SW480 (cell line): ENCODE results near the gene FAM169A.
"Not testable (repeated sequence)": the region's sequence is repeated elsewhere in the genome, so short reads cannot be mapped to it uniquely, and the experiment has no call there.

Source experiments
- DNase-seq: peaks from one replicate; pipeline ENCODE4 v3.0.0-alpha.2; 2016; ENCODE audit warnings: low spot score

FAM169A gene

DNA sequence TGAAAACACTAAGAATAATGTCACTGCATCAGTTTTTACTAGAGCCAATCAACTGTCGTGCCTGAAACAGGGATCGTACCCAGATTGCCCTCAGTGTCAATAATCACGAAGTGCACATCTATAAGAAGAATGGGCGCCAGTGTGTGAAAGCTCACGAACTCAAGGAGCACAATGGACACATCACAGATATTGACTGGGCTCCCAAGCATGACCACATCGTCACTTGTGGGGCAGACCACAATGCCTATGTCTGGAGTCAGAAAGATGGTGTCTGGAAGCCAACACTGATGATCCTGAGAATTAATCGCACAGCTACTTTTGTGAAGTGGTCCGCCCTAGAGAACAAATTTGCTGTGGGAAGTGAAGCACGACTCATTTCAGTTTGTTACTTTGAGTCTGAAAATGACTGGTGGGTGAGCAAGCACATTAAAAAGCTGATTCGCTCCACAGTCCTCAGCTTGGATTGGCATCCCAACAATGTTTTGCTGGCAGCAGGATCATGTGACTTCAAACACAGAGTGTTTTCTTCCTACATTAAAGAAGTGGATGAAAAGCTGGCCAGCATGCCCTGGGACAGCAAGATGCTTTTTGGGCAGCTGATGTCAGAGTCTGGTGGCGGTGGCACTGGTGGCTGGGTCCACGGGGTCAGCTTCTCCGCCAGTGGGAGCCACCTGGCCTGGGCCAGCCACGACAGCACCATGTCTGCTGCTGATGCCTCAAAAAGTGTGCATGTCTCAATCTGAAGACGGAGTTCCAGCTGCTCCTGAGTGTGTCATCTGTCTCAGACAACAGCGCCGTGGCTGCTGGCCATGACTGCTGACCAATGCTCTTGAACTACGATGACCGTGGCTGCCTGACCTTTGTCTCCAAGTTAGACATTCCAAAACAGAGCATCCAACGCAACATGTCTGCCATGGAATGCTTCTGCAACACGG lies 66.9 kb downstream of the FAM169A start:
- no peak for DNase-seq

DNA sequence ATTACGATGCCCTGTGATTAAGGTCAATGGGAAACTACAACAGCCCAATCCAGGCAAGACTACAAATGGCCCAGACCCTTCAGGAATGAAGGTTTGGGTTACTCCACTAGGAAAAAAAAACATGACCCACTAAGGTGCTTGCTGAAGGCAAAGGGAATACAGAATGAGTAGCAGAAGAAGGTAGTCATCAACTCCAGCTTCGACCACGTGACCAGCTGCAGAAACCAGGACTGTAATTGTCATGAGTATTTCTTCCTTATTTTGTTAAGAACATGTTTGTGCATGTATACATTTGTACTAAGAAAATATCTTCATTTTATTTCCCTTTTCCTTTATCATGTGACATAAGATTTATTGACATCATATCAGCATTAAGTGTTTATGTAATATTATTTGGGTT lies 74.5 kb downstream of the FAM169A start:
- DNase-seq: not testable (repeated sequence)

DNA sequence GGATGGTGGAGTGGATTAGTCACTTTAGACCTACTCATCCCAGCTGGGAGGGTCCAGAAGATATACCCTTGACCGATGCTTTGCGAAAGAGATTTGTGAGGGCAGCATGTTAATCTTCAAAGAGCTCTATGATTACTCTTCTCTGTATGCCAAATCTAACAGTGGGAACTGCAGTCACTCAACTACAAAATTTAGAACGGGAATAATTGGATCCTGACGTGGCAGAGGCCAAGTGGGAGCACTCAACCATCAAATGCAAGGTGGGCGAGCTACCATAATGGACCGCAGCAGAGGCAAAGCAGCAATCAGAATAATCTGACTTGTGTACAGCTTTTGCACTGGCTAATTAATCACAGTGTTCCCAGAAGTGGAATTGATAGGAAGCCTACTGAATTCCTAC lies 78.8 kb downstream of the FAM169A start:
- DNase-seq: no peak

DNA sequence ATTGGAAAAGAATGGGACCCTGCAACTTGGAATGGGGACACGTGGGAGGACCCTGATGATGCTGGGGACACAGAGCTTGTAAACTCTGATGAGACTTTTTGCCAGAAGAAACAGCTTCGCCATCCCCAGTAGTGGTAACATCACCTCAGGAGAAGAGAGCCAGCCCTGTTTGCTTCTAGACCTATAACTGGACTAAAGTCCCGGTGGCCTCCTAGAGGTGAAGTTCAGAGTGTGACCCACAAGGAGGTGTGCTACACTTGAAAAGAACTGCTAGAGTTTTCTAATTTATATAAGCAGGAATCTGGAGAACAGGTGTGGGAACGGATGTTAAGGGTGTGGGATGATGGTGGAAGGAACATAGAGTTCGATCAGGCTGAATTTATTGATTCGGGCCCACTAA lies 79.3 kb downstream of the FAM169A start:
- DNase-seq: no peak

DNA sequence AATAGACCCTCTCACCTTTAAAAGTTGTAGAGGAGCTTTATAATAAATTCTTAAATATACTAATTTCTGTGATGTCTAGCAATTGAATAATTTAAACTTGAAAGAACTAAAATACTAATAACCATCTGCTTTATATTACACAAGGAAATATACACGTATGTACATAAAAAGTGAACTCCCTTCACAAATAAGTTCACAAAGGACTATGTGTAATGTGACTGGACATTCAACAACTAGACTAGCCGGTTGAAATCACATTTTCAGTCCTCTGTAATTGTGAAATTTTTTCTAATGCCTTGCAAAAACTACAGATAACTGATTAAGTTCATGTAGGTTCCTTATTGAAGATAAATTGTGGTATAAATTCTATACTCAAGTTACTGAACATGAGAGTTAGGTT lies 87.6 kb downstream of the FAM169A start:
- no peak for DNase-seq

DNA sequence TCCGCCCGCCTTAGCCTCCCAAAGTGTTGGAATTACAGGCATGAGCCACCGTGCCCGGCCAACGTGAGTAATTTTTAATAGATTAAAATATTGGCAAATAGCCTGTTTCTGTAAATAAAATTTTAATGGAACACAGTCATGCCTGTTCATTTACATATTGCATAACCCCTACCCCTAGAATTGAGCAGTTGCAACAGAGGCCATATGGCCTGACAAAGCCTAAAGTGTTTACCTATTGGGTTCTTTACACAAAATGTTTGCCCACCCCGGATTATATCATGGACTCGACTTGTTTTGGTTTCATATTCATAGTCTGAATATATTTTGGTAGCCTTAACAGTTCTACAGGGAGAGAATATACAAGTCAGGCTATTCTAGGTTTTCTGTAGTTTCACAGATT lies 93.8 kb downstream of the FAM169A start:
- no peak for DNase-seq

DNA sequence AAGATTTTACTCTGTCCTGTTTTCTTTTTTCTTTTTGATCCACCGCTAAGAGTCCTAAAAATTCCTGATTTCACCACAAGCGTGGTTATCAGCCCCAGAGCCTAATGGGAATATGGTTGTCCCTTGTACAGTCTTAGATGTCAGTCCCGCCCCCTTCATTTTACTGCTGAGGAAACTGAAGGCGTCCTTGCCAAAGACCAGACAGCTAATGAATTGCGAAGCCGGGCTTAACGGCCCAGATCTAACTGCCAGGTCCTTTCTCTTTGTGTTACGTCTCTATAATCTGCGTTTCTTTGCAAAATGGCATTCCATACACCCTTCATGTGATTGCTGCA lies 98.6 kb downstream of the FAM169A start:
- DNase-seq: peak; percentile 48

DNA sequence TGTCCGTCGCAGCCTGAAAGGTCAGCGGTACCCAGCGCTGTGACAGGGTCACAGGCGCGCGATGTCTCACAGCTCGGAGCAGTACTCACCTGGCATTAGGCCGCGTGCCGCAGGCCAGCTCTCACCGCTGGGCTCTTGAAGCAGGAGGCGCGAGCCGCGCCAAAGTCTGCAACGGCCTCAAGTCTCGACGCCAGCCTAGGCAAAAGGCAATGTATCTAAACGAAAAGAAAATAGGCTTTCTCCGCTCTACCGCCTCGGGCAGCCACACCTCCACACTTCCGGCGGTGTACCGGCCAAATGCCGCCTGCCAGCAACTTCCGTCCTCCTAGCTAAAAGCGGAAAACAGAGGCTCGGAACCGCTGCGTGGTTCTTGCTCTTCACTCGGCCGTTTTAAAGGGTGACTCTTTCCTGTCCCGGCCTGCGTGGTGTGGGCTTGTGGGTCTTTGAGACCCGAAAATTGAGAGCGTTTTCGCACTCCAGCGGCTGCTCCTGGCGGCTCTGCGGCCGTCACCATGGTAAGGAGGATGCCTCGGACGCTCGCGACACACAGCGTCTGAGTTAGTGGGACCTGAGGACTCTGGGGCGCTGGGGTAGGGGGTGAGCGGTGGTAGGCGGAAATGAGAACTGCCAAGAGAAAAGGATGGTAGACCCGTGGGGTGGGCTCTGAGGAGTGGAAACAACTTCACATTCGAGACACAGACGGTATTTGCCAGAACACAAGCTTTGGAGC lies 99.2 kb downstream of the FAM169A start, which contains the start of the genes GFM2 and NSA2:
Gene GFM2 (minus strand): TSS at position 269 of the 730 bp plus-strand sequence. CDS start 3,375 bp downstream, outside the sequence.
Gene NSA2 (plus strand): TSS at position 401 of the 730 bp plus-strand sequence. CDS start 112 bp downstream, at position 513.
- DNase-seq: peak; percentile 90

DNA sequence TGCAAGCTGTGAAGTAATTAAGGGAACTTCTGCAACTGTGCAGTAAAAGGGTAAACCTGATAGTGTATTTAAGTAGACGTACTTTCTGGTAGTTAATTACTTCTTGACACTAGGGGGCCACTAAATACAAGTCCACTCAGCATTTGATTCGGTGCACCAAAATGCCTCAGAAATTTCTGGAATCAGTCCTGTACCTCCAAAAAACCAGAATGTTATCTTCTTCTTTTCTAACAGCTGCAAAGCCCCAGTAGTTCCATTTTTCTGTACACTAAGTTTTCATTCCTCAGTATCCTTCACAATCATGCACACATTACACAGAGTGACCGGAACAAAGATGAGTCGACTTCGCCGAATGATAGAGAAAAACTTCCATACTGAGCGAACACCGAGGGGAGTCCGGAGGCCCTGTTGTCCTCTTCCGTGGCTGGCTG lies 99.8 kb downstream of the FAM169A start:
- DNase-seq: peak; percentile 73

DNA sequence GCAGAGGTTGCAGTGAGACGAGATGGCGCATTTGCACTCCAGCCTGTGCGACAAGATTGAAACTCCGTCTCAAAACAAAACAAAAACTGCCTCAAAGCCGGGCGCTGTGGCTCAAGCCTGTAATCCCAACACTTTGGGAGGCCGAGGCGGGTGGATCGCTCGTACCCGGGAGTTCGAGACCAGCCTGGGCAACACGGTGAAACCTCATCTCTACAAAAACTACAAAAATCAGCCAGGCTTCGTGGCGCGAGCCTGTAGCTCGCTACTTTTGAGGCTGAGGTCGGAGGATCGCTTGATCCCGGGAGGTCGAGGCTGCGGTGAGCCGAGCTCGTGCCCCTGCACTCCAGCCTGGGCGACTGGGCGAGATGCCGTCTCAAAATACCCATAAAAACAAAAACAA lies 100.3 kb downstream of the FAM169A start:
- no peak for DNase-seq

DNA sequence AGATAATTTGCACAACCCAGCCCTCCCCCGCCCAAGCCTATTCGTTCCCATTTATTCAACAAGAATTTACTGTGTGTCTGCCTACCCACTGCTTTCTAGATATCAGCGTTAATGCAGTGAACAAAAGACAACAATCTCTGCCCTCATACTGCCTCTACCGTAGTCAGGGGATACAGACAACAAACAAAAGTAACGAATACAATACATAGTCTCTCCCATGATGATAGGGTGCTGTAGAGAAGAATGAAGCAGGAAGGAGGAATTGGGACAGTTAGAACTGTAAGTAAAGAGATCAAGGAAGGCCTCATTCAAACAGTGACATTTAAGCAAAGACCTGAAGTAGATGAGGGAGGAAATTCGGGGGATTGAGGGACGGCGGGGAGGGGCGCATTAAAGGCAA lies 101.0 kb downstream of the FAM169A start:
- no peak for DNase-seq

DNA sequence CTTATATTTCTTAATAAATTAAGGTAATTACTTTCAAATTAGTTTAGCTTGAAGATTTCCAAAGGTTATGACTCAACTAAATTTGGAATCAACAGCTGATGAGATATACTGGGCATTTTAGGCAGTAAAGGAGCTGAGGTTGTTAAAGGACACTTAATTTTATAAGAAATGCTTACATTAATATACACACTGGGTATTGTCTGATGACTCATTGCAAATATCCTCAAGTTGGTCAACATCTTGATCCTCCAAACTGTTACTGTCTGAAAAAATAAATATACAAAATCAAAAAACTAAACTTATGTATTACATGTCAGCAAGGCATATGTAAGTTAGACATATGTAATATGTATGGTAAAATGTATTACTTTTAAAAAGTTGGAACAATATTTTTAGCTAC lies 102.7 kb downstream of the FAM169A start:
- no peak for DNase-seq

DNA sequence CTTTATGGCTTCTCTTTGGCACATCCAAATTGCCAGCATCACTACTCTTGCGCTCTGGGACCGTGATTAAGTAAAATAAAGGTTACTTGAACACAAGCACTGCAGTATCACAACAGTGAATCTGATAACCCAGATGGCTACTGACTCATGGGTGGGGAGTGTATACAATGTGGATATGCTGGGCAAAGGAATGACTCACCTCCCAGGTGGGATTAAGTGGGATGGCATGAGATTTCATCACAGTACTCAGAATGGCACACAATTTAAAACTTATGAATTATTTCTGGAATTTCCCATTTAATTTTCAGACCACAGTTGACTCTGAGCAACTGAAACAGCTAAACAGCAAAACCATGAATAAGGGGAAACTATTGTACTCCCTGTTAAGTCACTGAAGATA lies 103.6 kb downstream of the FAM169A start:
- peak; percentile 75 for DNase-seq

DNA sequence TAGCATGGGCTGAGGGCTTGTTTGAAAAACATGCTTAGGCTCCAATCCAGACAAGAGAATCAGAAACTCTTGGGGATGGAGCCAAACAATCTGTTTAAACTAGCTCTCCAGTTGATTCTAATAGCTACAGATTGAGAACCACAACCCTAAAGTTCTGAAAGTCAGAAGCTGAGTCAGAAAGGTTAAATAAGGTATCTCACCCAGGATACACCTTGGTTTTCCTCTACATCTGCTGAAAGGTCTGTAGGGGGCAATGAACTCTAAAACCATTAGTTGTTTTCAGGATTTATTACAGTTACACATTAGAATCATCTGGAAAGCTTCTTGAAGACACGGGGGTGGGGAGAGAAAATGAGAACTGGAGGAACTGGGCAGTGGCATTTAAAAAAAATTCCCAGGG lies 104.9 kb downstream of the FAM169A start:
- no peak for DNase-seq

DNA sequence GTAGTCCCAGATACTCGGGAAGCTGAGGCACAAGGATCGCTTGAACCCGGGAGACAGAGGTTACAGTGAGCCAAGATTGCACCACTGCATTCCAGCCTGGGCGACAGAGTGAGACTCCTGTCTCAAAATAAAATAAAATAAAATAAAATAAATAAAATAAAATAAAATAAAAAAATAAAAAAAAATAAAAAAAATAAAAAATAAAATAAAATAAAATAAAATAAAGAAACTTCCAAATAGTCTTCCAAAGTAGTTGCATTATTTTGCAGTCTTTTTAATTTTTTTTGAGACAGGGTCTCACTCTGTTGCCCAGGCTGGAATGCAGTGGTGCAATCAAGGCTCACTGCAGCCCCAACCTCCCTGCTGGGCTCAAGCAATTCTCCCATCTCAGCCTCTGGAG lies 117.4 kb downstream of the FAM169A start:
- DNase-seq: not testable (repeated sequence)

DNA sequence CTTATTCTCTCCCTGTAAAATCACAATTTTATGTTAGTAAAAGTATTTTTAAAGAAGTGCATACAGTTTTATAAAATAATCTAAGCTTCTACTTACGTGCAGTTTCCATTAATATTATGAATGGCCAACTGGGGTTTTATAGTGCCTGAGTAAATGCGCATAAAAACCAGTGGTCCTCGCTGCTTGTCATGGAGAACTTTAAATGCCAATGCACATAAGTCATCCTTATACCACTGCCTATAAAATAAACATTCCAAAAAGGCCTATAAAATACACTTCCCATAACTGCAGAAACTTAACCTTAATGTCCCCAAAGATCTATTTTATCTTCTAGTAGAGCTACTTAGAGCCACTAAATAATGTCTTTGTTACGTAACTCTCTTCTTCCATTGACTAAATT lies 127.8 kb downstream of the FAM169A start:
- DNase-seq: no peak

DNA sequence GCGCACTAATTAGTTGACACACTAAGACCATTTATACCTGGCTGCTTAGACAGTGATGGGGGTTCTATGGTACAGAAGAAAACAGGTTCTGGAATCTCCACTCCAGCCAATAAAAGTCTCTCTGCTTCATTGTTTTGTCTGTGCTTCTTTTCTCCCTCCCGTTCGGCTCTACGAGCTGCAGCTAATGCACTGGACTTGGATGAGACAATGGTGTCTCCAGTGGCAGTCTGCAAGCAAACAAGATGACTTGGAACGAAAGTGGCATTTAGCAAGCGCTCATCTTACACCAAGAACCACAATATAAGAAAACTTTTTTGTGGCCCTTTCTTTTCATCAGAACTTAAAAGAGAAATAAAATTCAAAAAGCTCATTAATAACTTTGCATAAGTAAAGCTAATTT lies 129.4 kb downstream of the FAM169A start:
- no peak for DNase-seq
